Uterus (tissue), 4 donors: ENCODE measurements around the gene HMSD. TPM values are rescaled to one million over a fixed set of nuclear protein-coding genes. Genes with fewer than 3 reads are reported as not detected.

Experiments used
- DNase-seq, 2 donors: peaks; one replicate each; pipeline ENCODE4 v3.0.0-alpha.2; 2019 to 2020
- H3K27ac ChIP-seq, 2 donors: fragments of 200-600 bp; sonication (generic); 1 replicate in 1 of 2; 2 replicates in 1 of 2; pipeline ENCODE4 v1.5.1; 2016 to 2018
- H3K27me3 ChIP-seq, 2 donors: fragments of 200-600 bp; sonication (generic); one replicate each; pipeline ENCODE4 v1.5.1; 2018 to 2019; ENCODE audit warnings: control low read depth in 1 of 2
- H3K36me3 ChIP-seq, 2 donors: fragments of 200-600 bp; sonication (generic); one replicate each; pipeline ENCODE4 v1.5.1; 2019; ENCODE audit warnings: control low read depth in 1 of 2
- H3K4me1 ChIP-seq, 2 donors: fragments of 200-600 bp; sonication (generic); one replicate each; pipeline ENCODE4 v1.5.1; 2018 to 2019; ENCODE audit warnings: control low read depth in 1 of 2
- H3K4me3 ChIP-seq, 2 donors: fragments of 200-600 bp; sonication (generic); 1 replicate in 1 of 2; 2 replicates in 1 of 2; pipeline ENCODE4 v1.5.1; 2018 to 2019; ENCODE audit warnings: mild to moderate bottlenecking in 1 of 2
- H3K9me3 ChIP-seq, 2 donors: fragments of 200-600 bp; sonication (generic); one replicate each; pipeline ENCODE4 v1.5.1; 2019; ENCODE audit warnings: control low read depth in 1 of 2
- CTCF ChIP-seq, 4 experiments: fragments of 200-600 bp in 2 of 4; fragments of 450-650 bp in 2 of 4; sonication (generic) in 2 of 4; IDR thresholded peaks; one replicate each; pipeline ENCODE4 v1.5.1; 2016 to 2019; ENCODE audit warnings: antibody characterized with exemption in 4 of 4, mild to moderate bottlenecking in 2 of 4, moderate library complexity in 1 of 4
- POLR2A ChIP-seq, 2 donors: fragments of 450-650 bp; IDR thresholded peaks; one replicate each; pipeline ENCODE4 v1.6.1; 2016; ENCODE audit warnings: antibody characterized with exemption in 2 of 2, mild to moderate bottlenecking in 1 of 2, moderate library complexity in 1 of 2
- intact Hi-C: fragments of 100-400 bp; cut with DNase I; formaldehyde crosslinking; loops from one replicate; pipeline ENCODE4 v1.15.1; 2023; ENCODE audit warnings: low total_unique reads
- total RNA-seq, 4 donors: library from RNA; depleted of rRNA in 3 of 4; stranded (reverse); fragments of >200 nt in 3 of 4; gene quantifications; one replicate each; pipeline versions ENCODE4 v1.1.0 to v1.2.4, GENCODE V29; 2014 to 2023
- donor health status: DM: yes; HTN: yes; CAD: no.

Gene HMSD
- total RNA-seq, 4 donors from 2014 or later: 0.28 TPM; not detected in 3

- Histone ChIP-seq H3K27ac (no peak overlapping the region), H3K27me3 (no peaks in the 10 kb centered on the region), H3K9me3 (no peaks in the 10 kb centered on the region), H3K36me3 (no peaks in the 10 kb centered on the region), H3K4me1 (no peaks in the 10 kb centered on the region), H3K4me3 (no peak overlapping the region)
- intact Hi-C loops: no loop called here
- TF ChIP-seq CTCF (IDR thresholded peaks at IDR 0.05) (no peak), POLR2A (IDR thresholded peaks at IDR 0.05) (no peak)
- no peak for DNase-seq
These were observed 26.5 kb downstream of the HMSD start for GRCh38 chr18:63975628-63976027.

- no peaks in the 10 kb centered on the region for H3K27me3 ChIP-seq
- intact Hi-C loops: no loop called here
- no peaks in the 10 kb centered on the region for H3K36me3 ChIP-seq
- H3K27ac ChIP-seq: no peak overlapping the region
- H3K9me3 ChIP-seq: no peaks in the 10 kb centered on the region
- no peak for TF ChIP-seq POLR2A (IDR thresholded peaks at IDR 0.05)
- H3K4me3 ChIP-seq: no peak overlapping the region
- no peak for DNase-seq
- no peaks in the 10 kb centered on the region for H3K4me1 ChIP-seq
These were observed 27.9 kb downstream of the HMSD start for GRCh38 chr18:63977040-63977439.

- Histone ChIP-seq H3K27me3 (no peaks in the 10 kb centered on the region), H3K36me3 (no peaks in the 10 kb centered on the region), H3K27ac (peak overlapping the region in 1 of 2 donors; percentile 50), H3K4me1 (no peaks in the 10 kb centered on the region), H3K4me3 (peak overlapping the region in 1 of 2 donors; percentile 0), H3K9me3 (no peaks in the 10 kb centered on the region)
- peak; percentile 35 to 50 for DNase-seq
- intact Hi-C loops: no loop called here
- no peak for TF ChIP-seq POLR2A (IDR thresholded peaks at IDR 0.05)
- peak; percentile 67 to 82 (median 75) for TF ChIP-seq CTCF (IDR thresholded peaks at IDR 0.05)
These were observed 30.4 kb downstream of the HMSD start for GRCh38 chr18:63979409-63979920.

- H3K27ac ChIP-seq: peak overlapping the region in 1 of 2 donors; percentile 50
- no peak for DNase-seq
- H3K4me3 ChIP-seq: peak overlapping the region in 1 of 2 donors; percentile 0
- peaks cover 0 to 4% of the 10 kb centered on the region in 2 donors for H3K36me3 ChIP-seq
- intact Hi-C loops: no loop called here
- TF ChIP-seq CTCF (IDR thresholded peaks at IDR 0.05) (no peak), POLR2A (IDR thresholded peaks at IDR 0.05) (no peak)
- H3K9me3 ChIP-seq: no peaks in the 10 kb centered on the region
- H3K27me3 ChIP-seq: no peaks in the 10 kb centered on the region
- H3K4me1 ChIP-seq: no peaks in the 10 kb centered on the region
These were observed 30.9 kb downstream of the HMSD start for GRCh38 chr18:63980027-63980426.

- no peak for DNase-seq
- TF ChIP-seq CTCF (IDR thresholded peaks at IDR 0.05) (no peak), POLR2A (IDR thresholded peaks at IDR 0.05) (no peak)
- Histone ChIP-seq H3K4me3 (no peak overlapping the region), H3K9me3 (no peaks in the 10 kb centered on the region), H3K27me3 (no peaks in the 10 kb centered on the region), H3K36me3 (peaks cover 0 to 4% of the 10 kb centered on the region in 2 donors), H3K4me1 (no peaks in the 10 kb centered on the region), H3K27ac (no peak overlapping the region)
- intact Hi-C loops: no loop called here
These were observed 31.9 kb downstream of the HMSD start for GRCh38 chr18:63980896-63981460.
